Measurements from ENCODE around the gene GALNT17. TPM values are rescaled to one million over a fixed set of nuclear protein-coding genes. Genes with fewer than 3 reads are reported as not detected.

GALNT17 gene
- total and polyA plus RNA-seq, 2 experiments from 2014 or later, result 11.1 to 65.6 TPM

- Histone ChIP-seq H3K4me2 (no peak overlapping the region), H2AFZ (no peak overlapping the region), H3K9me2 (ENCODE audit: insufficient read depth) (no peaks in the 10 kb centered on the region), H3K36me3 (ENCODE audit: insufficient read depth) (no peaks in the 10 kb centered on the region), H3K4me1 (ENCODE audit: insufficient read depth) (peaks cover 21% of the 10 kb centered on the region), H3K79me2 (replicated peaks; ENCODE audit: insufficient read depth) (peaks cover 83% of the 10 kb centered on the region), H3F3A (replicated peaks; ENCODE audit: low read depth) (no peaks in the 10 kb centered on the region), H4K20me1 (replicated peaks; ENCODE audit: insufficient read depth) (no peaks in the 10 kb centered on the region), H3K27me3 (ENCODE audit: insufficient read depth) (no peaks in the 10 kb centered on the region), H3K4me3 (no peak overlapping the region), H3K27ac (ENCODE audit: low read depth) (no peak overlapping the region)
- Mint-ChIP-seq H3K9me3 (peaks cover 19% of the 10 kb centered on the region), H3K27ac (peak overlapping the region; percentile 11; the same call in 1 of the 2 replicates), H3K27me3 (ENCODE audit: insufficient read depth, low read depth, poor library complexity) (peaks cover 10% of the 10 kb centered on the region), H3K4me1 (peaks cover 36% of the 10 kb centered on the region), H3K4me3 (no peak overlapping the region), H3K36me3 (ENCODE audit: low read depth) (peaks cover 28% of the 10 kb centered on the region)
- ATAC-seq, result no peak
- no peak for TF ChIP-seq JUNB (IDR thresholded peaks at IDR 0.05; ENCODE audit: unreplicated experiment)
- no peak for TF ChIP-seq NANOG (IDR thresholded peaks at IDR 0.05; ENCODE audit: borderline replicate concordance)
- no peak for TF ChIP-seq EZH2 (IDR thresholded peaks at IDR 0.05; ENCODE audit: low read depth, unreplicated experiment)
- TF ChIP-seq EZH2phosphoT487 (IDR thresholded peaks at IDR 0.05; ENCODE audit: unreplicated experiment), result no peak
- TF ChIP-seq STAT1 (IDR thresholded peaks at IDR 0.05; ENCODE audit: unreplicated experiment), result no peak
- TF ChIP-seq ZNF331 (CRISPR knock-in tag; IDR thresholded peaks at IDR 0.05; ENCODE audit: low read depth), result no peak
- TF ChIP-seq ZNF462 (CRISPR knock-in tag; IDR thresholded peaks at IDR 0.05), result no peak
- no peak for TF ChIP-seq REST (IDR thresholded peaks at IDR 0.05; ENCODE audit: unreplicated experiment)
- no peak for TF ChIP-seq CTCF (conservative IDR thresholded peaks at IDR 0.05; ENCODE audit: low read depth in 2 of 2)
- no peak for TF ChIP-seq ZNF114 (CRISPR knock-in tag; IDR thresholded peaks at IDR 0.05)
- no peak for TF ChIP-seq ETS1 (IDR thresholded peaks at IDR 0.05)
- TF ChIP-seq POLR2AphosphoS5 (IDR thresholded peaks at IDR 0.05; ENCODE audit: low read depth), result no peak
- TF ChIP-seq CREB1 (CRISPR knock-in tag; IDR thresholded peaks at IDR 0.05; ENCODE audit: low read depth), result no peak
- no peak for DNase-seq (ENCODE audit: low spot score)
Observed at GRCh38 chr7:71270558-71270957, 138.6 kb downstream of the GALNT17 start.

All from GM23338 (cell line).